Measurements from ENCODE around the gene RPL37A.

RPL37A gene

DNA sequence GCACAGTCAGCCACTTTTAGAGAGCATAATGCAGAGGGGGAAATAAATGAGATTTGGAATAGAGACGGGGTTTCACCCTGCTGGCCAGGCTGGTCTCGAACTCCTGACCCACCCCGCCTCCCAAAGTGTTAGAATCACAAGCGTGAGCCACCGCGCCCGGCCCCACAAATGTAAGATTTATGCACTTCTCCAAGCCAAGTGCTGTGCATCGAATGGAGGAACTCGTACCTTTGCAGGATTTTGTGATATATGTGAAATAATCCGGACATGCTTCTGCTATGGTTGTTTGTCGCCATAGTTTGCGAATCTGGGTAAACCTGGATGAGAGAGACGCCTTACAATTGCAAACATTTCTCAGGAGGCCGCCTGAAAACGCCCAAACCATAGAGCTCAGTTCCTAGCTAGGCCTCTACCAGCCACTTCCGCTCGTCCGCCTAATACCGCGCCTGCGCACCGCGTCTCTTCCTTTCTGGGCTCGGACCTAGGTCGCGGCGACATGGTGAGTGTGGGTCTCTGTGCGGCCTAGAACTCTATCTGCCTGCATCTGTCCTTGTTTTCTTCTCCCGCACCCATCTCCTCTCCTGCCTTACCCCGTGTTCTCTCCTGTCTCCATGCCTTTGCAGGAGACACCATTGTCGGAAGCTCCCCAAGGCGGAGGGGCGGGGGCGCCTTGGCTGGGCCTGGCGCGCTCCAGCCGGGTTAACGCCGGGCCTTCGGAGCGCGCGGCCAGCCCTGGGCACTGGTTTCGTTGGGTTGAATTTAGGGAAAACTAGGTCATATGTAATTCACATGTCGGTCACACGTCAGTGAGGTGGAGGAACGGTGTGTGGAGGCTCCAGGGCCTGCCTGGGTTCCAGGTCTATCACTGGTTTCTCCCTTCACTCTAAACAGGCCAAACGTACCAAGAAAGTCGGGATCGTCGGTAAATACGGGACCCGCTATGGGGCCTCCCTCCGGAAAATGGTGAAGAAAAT is at the start of gene RPL37A:
TSS of gene RPL37A (plus strand) at position 466 of the 974 bp plus-strand sequence. CDS start at position 497, 31 bp downstream.
- peak; percentile 92 for DNase-seq

DNA sequence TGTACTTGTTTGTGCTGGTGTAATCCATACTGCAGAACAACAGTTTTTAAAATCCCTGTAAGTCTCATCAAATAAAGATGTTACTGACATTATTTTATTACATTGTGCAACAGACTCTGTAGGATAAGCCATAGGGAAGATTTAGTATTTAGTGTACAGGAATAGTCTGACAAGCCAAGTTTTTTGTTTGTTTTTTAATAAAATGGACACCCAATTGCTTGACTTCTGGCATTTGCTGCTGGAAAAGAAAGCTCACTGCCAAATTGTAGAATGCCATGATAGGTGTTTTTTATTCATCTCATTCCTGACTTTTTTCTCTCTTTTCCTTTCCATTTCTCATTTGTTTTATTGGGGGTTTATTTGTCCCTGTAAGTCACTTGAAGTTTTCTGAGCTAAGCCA is 48.3 kb upstream of the RPL37A start:
- DNase-seq = no peak

GRCh38 chr2:216450784-216451183 is 47.9 kb upstream of the RPL37A start:
- no peak for DNase-seq

GRCh38 chr2:216453955-216454614 is 44.6 kb upstream of the RPL37A start:
- DNase-seq = no peak

DNA sequence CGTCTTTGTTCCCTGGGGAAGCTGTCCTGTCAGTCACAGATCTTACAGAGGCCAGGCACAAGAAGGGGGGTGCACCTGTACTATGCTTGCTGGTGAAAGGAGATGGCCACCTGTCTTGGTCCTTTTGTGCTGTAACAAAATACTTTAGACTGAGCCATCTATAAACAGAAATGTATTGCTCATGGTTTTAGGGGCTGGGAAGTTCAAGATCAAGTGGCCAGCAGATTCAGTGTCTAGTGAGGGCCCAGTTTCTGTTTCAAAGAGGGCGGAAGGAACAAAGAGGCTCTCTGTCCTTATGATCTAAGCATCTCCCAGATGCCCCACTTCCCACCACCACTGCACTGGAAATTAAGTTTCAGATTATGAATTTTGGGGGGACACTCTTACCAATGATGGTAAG is 35.5 kb upstream of the RPL37A start:
- no peak for DNase-seq

GRCh38 chr2:216464104-216464720 is 34.4 kb upstream of the RPL37A start:
- no peak for DNase-seq

- no peak for DNase-seq
Observed at GRCh38 chr2:216465579-216466195, 33.0 kb upstream of the RPL37A start.

DNA sequence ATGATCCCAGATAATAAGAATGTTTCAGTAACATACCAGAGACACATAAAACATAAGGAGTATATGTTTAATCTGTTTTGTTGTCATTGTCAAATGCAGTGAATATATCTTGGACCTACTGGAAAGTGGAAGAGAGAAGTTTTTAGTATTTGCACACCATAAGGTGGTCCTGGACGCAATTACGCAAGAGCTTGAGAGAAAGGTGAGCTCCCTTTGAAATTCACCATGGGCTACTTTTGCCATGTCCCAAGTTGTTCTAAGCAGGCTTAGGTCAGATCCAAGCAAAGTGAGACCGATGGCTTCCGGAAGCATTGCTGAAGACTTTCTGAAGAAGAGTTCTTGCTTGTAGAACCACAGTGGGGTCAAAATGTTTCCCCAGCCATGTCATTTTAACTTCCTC is 30.8 kb upstream of the RPL37A start:
- DNase-seq = no peak

GRCh38 chr2:216469661-216470060 is 29.0 kb upstream of the RPL37A start:
- DNase-seq = no peak

DNA sequence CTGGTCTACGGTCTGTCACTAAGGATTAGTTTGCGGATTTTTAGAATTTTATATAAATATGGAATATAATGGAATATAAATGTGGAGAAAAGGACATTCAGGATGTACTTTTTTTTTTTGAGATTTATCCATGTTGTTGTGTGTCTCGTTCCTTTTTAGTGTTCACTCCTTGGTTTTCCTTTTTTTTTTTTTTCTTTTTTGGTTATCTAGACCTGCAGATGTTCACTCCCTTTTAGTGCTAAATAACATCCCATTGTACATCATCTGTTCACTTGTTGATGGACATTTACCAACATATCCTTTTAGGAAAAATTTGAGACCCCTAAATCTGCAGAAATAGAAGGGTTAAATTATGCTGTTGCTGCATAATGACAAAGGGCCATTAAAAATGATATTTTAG is 25.5 kb upstream of the RPL37A start:
- DNase-seq = no peak

GRCh38 chr2:216474925-216475670 is 23.5 kb upstream of the RPL37A start:
- DNase-seq = no peak

GRCh38 chr2:216475767-216476166 is 22.9 kb upstream of the RPL37A start:
- no peak for DNase-seq

DNA sequence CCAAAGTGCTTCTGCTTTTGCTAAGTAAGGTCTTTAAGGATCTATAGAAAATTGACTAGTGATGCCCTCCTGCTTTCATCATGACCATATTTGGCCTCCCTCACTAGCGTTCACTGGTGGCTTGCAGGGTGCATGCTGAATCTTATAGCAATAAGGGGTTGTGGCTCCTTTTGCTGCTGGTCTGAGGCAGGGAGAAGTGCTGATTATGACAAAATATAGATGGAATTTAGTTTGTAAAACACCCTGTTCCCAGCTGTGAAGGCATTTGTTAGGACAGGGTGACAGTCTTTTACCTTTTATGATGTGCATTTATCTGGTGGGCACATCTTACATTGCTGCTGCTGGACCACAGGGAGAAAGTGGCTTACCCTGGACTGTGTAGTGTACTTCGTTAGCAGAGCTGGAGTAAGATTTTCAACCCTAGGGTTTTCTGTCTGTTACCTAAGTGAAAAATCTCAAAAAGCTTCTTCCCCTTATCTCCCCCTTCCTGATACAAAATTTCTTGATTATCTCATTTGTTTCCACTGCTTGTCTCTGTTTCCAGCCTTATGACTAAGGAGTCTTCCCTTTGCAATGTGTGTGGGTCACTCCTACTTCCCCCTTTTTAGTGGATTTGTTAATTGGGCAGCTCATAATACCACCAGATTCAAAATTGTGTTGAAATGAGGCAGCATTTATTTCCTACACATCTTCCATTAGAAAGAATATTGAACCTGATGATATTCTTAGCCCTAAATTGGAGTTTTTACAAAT is 21.2 kb upstream of the RPL37A start:
- no peak for DNase-seq

GRCh38 chr2:216478151-216478550 is 20.5 kb upstream of the RPL37A start:
- no peak for DNase-seq

DNA sequence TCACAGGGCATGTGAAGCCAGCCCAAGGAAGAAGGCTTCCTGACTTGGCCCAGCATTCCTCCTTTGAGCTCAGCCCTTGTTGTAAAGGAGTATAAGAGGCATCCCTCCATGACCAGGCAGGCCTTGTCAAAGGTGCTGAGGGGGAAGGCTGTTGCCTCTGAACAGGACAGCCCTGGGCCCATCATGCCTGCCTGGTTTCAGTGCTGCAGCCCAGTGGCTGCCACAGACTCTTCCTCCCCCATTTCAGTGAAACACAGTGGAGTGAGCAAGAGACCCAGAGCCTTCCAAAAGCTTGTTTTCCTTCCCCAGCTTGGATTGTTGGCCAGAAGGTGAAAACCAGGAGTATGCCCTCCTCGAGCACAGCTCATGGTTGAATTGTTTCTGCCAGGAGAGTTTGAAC is 19.9 kb upstream of the RPL37A start:
- no peak for DNase-seq

DNA sequence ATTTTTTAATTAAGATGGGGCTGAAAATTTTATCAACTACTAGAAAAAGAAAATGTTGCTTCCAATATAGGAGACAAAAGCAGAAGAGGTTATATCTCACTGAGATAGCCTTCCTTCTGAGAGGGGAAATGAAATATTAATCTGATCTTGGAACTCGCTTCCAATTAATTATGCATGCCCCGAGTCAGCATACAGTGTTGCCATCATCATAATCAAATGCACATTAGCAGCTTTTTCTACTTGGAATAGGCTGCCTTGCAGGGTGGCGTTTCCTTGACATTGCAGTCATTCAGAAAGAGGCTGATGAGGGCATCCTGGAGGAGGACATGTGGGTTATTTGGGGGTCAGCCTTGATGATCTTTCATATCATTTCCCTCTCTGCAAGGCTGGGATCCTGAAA is 18.4 kb upstream of the RPL37A start:
- DNase-seq = no peak

DNA sequence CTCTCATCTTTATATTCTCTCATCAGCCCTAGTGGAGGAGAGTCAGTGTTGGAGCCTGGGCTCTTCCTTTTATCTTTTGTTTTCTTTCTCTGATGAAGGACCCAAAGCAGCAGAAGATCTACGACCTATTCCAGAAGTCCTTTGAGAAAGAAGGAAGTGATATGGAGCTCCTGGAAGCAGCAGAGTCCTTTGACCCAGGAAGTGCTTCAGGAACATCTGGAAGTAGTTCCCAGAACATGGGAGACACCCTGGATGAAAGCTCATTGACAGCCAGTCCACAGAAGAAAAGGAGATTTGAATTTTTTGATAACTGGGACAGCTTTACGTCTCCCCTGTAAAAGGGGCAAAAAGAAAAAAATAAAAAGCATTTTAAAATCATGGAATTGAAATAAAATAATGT is 16.0 kb upstream of the RPL37A start:
- DNase-seq = no peak

- DNase-seq = no peak
Observed at GRCh38 chr2:216485237-216485636, 13.4 kb upstream of the RPL37A start.

DNA sequence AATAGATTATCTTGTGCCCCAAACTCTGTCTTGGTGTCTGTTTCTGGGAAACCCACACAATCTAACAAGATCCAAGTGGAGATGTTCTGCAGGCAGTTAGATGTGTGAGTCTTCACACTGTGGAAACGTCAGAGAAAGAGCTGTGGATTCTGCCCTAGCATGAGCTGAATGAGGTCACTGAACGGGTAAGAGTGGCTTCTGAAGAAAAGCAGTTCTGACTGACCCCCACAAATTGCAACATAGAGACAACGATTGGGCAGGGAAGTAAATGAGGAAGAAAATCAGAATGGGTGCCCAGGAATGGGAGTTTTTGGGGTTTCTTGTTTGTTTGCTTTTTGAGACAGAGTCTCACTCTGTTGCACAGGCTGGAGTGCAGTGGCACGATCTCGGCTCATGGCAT is 12.9 kb upstream of the RPL37A start:
- no peak for DNase-seq

- no peak for DNase-seq
Observed at GRCh38 chr2:216486271-216486670, 12.4 kb upstream of the RPL37A start.

DNA sequence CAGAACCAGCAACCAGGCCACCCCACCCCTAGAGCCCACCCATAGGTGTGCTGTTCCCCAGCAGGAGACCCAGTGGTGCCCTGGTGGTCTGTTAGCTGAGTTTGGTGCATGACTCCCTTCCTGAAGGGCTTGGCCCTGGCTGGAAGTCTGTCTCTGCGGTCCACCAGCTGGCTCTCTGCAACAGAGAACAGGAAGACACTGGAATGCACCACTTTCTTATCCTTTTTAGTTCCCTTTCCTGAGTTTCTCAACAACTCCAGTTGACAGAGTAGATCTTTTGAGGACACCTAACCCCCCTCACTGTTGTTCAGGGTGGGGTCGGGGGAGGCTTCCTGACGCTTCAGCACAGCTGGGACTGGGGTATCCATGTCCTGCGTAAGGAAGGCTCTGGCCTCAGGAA is 11.9 kb upstream of the RPL37A start:
- DNase-seq = no peak

GRCh38 chr2:216490061-216490460 is 8.6 kb upstream of the RPL37A start:
- no peak for DNase-seq

All from COR-L47 (cell line).